Mesothelial cell of epicardium (in vitro differentiated cells): ENCODE data around the gene IFT43. TPM values are rescaled to one million over a fixed set of nuclear protein-coding genes. Genes with fewer than 3 reads are reported as not detected.

Experiments used
- DNase-seq, 2 experiments: peaks; one replicate each; pipeline ENCODE4 v3.0.0; 2021; ENCODE audit warnings: low spot score in 2 of 2; ENCODE audit not compliant: unreplicated experiment in 2 of 2
- H3K27ac Mint-ChIP-seq: 2 replicates; pipeline ENCODE4 v1.8.0; 2021; ENCODE audit warnings: mixed read lengths
- H3K27me3 Mint-ChIP-seq: 2 replicates; pipeline ENCODE4 v1.8.0; 2021; ENCODE audit warnings: low read depth, mixed read lengths
- H3K36me3 Mint-ChIP-seq: 2 replicates; pipeline ENCODE4 v1.8.0; 2021; ENCODE audit warnings: mixed read lengths
- H3K4me1 Mint-ChIP-seq: 2 replicates; pipeline ENCODE4 v1.8.0; 2021; ENCODE audit warnings: mixed read lengths
- H3K4me3 Mint-ChIP-seq: 2 replicates; pipeline ENCODE4 v1.8.0; 2021; ENCODE audit warnings: mild to moderate bottlenecking, moderate library complexity, mixed read lengths
- H3K9me3 Mint-ChIP-seq: 2 replicates; pipeline ENCODE4 v1.8.0; 2021; ENCODE audit warnings: mixed read lengths
- total RNA-seq: library from RNA; stranded (reverse); gene quantifications from 3 replicates; pipeline ENCODE4 v1.2.1, GENCODE V29; 2021
- TF ChIP-seq, protein P1 (sequence below): fragments of 200-600 bp; sonication (generic); IDR thresholded peaks from one replicate; pipeline ENCODE4 v1.5.0; 2021; ENCODE audit warnings: antibody characterized with exemption; ENCODE audit not compliant: unreplicated experiment

Gene IFT43
- total RNA-seq, 1 donor from 2014 or later, result 46.0 TPM

DNA sequence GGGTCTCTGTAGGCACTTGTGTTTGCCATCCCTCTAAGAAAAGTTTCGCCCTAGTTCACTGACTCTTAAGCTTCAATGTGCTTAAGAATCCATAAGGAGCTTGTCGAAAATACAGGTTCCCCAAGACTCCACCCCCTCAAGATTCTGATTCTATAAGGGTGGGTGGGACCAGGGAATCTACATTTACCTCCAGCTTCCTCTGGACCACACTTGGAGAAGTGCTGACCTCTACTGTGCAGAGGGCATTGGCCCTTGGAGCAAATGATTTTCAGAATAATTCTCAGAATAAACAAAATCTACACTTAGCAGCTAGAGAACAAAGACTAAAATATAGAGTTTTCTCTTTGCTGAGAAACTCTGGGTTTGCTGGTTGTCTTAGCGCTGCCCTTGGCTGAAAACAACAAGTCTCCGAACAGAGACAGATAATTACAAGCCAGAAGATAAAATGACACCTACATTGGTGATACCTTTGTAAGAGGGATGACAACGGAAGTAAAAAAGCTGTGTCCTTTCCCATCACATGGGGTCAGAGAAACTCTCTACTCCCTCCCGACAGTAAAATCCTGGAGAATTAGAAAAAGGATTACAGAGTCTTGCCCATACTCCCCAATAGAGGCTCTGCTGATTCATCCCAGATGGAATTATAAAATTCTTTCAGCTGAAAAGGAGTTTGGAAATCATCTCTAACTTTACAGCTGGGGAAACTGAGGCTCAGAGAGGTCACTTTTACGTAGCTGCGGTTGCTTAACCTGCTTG lies 8.6 kb upstream of the IFT43 start:
- DNase-seq, result no peak
- no peaks in the 10 kb centered on the region for H3K27me3 Mint-ChIP-seq
- H3K27ac Mint-ChIP-seq, result peak overlapping the region; percentile 64
- peak overlapping the region; percentile 2 for H3K4me3 Mint-ChIP-seq
- TF ChIP-seq, protein P1, sequence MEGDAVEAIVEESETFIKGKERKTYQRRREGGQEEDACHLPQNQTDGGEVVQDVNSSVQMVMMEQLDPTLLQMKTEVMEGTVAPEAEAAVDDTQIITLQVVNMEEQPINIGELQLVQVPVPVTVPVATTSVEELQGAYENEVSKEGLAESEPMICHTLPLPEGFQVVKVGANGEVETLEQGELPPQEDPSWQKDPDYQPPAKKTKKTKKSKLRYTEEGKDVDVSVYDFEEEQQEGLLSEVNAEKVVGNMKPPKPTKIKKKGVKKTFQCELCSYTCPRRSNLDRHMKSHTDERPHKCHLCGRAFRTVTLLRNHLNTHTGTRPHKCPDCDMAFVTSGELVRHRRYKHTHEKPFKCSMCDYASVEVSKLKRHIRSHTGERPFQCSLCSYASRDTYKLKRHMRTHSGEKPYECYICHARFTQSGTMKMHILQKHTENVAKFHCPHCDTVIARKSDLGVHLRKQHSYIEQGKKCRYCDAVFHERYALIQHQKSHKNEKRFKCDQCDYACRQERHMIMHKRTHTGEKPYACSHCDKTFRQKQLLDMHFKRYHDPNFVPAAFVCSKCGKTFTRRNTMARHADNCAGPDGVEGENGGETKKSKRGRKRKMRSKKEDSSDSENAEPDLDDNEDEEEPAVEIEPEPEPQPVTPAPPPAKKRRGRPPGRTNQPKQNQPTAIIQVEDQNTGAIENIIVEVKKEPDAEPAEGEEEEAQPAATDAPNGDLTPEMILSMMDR, result no peak
- H3K4me1 Mint-ChIP-seq, result peaks cover 68% of the 10 kb centered on the region
- peaks cover 8% of the 10 kb centered on the region for H3K36me3 Mint-ChIP-seq
- no peaks in the 10 kb centered on the region for H3K9me3 Mint-ChIP-seq

DNA sequence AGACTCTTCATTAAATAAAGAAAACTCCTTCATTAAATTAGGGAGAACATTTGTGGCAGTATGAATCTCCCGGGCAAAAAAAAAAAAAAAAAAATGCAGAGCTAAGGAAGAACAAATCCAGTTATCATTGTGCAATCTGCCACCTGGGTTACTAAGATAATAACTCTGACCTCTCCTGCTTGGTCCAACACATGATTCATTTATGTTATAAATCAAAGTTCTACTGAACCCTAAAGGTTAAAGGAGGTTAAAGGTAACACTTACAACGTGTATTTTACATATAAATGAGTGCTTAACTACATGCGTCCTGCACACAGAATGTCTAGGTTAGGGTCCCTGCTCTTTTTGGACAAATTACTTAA lies 8.0 kb upstream of the IFT43 start:
- peaks cover 64% of the 10 kb centered on the region for H3K4me1 Mint-ChIP-seq
- peaks cover 8% of the 10 kb centered on the region for H3K36me3 Mint-ChIP-seq
- TF ChIP-seq, protein P1, result no peak
- H3K9me3 Mint-ChIP-seq, result no peaks in the 10 kb centered on the region
- H3K4me3 Mint-ChIP-seq, result no peak overlapping the region
- H3K27ac Mint-ChIP-seq, result no peak overlapping the region
- no peaks in the 10 kb centered on the region for H3K27me3 Mint-ChIP-seq
- DNase-seq, result no peak

DNA sequence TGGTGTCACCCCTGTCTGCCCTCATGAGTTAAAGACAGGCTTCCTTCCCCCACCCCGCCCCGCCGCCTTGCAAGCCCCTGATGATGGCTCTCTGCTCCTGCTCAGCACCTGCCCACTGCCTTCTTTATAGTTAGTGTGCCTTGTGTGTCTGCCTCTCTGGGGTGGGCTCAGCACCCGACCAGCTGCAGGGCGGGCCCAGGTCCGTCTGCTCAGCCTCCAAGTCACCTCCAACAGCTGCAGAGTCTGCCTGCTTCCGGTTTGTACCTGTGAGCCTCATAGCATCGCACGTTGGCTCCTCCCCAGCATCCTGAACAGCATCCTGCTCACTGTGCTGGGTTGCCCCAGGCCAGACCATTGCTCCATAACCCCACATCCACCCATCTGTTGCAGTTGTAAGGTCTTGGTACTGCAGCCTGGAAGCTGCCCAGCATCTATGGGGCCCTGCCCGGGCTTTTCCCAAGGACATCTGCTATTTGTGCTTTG lies 7.3 kb upstream of the IFT43 start:
- no peaks in the 10 kb centered on the region for H3K27me3 Mint-ChIP-seq
- peak overlapping the region; percentile 72 for H3K4me3 Mint-ChIP-seq
- peak overlapping the region; percentile 25 for H3K27ac Mint-ChIP-seq
- H3K9me3 Mint-ChIP-seq, result no peaks in the 10 kb centered on the region
- no peak for DNase-seq
- peaks cover 5% of the 10 kb centered on the region for H3K36me3 Mint-ChIP-seq
- TF ChIP-seq, protein P1, result no peak
- H3K4me1 Mint-ChIP-seq, result peaks cover 58% of the 10 kb centered on the region

DNA sequence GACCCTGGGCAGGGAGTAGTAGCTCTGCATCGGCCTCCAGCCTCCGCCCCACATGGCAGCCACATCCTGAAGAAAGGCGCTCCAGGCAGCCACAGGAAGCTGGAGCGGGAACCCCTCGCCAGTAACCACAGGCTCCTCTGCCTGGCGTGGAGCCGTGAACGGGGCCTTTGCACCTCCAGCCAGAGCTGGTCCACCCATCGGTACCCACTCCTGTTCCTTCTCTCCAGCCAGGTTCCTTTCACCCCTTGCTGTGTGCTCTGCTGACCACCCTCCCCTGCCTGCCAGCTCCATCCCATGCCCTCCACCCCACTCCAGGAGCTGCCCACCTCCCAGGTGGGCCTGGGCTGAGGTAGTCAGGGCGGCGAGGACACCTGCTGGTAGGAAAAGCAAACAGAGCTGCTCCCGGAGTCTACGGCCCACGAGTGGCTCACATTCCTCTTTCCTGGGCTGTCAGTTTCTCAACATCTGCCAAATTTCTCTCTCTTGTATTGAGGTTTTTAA lies 6.4 kb upstream of the IFT43 start:
- peak overlapping the region; percentile 72 for H3K4me3 Mint-ChIP-seq
- peaks cover 58% of the 10 kb centered on the region for H3K4me1 Mint-ChIP-seq
- H3K9me3 Mint-ChIP-seq, result no peaks in the 10 kb centered on the region
- H3K27ac Mint-ChIP-seq, result peak overlapping the region; percentile 83
- TF ChIP-seq, protein P1, result peak; percentile 68
- no peaks in the 10 kb centered on the region for H3K27me3 Mint-ChIP-seq
- DNase-seq, result peak in 1 of 2 experiments; percentile 65
- peaks cover 5% of the 10 kb centered on the region for H3K36me3 Mint-ChIP-seq

DNA sequence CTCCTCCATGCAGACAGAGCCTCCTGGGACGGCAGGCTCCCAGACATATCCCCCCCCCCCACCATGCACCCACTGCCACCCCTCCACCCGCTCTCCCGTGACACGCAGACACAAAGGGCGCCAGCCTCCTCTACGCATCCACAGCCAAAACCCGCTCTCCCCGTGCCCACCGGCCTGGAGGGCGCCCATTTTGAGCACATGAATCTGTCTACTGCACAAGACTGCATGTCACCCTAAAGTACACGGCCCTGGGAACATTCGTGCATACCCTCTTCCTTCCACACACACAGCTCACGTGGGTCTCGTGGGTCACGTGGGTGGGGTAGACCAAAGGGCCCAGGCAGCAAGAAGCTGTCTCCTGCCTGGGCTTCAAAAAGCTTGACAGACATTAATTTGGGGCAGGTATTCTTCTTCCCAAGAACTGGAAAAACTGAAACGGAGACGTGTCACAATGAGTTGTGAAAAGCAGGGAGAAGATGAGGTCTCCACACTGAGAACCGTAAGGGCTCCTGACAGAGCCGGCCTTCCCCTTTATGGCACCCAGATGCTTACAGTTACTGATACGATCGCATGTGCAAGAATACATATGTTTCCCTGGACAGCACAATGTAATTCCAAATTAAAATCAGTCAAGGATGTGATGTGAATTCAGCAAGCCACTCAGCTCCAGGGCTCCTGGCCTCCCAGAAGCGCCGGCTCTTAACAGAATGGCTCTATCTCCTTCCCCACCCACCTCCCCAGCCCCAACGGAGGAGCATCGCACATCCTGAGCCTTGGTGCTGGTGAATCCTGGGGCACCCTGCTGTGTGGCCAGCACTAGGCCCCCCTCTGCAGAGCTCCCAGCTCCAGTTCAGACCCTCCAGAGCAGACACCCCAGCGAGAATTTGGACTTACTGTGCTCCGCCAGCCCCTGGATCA lies 5.7 kb upstream of the IFT43 start:
- Mint-ChIP-seq H3K9me3 (no peaks in the 10 kb centered on the region), H3K27me3 (no peaks in the 10 kb centered on the region), H3K36me3 (peaks cover 5% of the 10 kb centered on the region), H3K4me3 (peak overlapping the region; percentile 72), H3K27ac (peak overlapping the region; percentile 94), H3K4me1 (peaks cover 60% of the 10 kb centered on the region)
- no peak for DNase-seq
- TF ChIP-seq, protein P1, result no peak
